HL-60 (cell line): ENCODE results near the gene PCDHGA10.

Experiments
- CTCF ChIP-seq: IDR thresholded peaks from one replicate; pipeline ENCODE4 v1.5.1; 2011; ENCODE audit warnings: low read length, control low read depth, inconsistent platforms; ENCODE audit not compliant: insufficient read depth
- POLR2AphosphoS5 ChIP-seq: IDR thresholded peaks from 2 replicates; pipeline ENCODE4 v1.6.1; 2012; ENCODE audit warnings: low read depth

- no peak for TF ChIP-seq CTCF
- TF ChIP-seq POLR2AphosphoS5: no peak
Measured at GRCh38 chr5:141399555-141400258, 13.1 kb upstream of the PCDHGA10 start.
